Right lobe of liver (tissue), 4 donors: ENCODE results near the gene WNK1.

Source experiments
- CTCF ChIP-seq, 4 donors: fragments of 200-600 bp in 3 of 4; fragments of 450-650 bp in 1 of 4; IDR thresholded peaks; one replicate each; pipeline versions ENCODE4 v1.5.1 to v1.8.0; 2016 to 2022; ENCODE audit warnings: antibody characterized with exemption in 4 of 4, mild to moderate bottlenecking in 2 of 4
- POLR2A ChIP-seq: fragments of 450-650 bp; IDR thresholded peaks from one replicate; pipeline ENCODE4 v1.6.1; 2017; ENCODE audit warnings: antibody characterized with exemption, mild to moderate bottlenecking
- donor health status: DM: no; HTN: no; CAD: no.
- donor health status: DM: no; HTN: no; CAD: no.
- donor health status: DM: no; HTN: yes; CAD: no.

- TF ChIP-seq CTCF (IDR thresholded peaks at IDR 0.05) (no peak), POLR2A (no peak)
Observed at GRCh38 chr12:770479-770878, 18.1 kb downstream of the WNK1 start.
